Urothelium cell line (cell line): ENCODE data around the gene MACROD1.

Experiments
- DNase-seq: peaks from one replicate; pipeline ENCODE4 v3.0.0; 2011; ENCODE audit warnings: low spot score, mixed read lengths
- FAIRE-seq: peaks from 2 replicates; lab custom pipeline; 2011; peaks lifted over from hg19 to GRCh38; lab: Jason Lieb, UNC

The MACROD1 gene

DNA sequence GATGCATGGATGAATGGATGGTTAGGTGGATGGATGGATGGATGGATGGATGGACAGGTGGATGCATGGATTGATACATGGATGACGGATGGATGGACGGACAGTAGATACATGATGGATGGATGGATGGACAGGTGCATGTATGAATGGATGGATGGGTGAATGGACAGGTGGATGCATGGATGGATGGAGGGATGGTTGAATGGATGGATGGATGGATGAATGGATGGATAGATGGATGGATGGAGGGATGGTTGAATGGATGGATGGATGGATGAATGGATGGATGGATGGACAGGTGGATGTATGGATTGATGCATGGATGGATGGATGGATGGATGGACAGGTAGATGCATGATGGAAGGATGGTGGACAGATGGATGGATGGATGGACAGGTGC lies 51.7 kb downstream of the MACROD1 start:
- FAIRE-seq (peak; percentile 96), DNase-seq (no peak)

DNA sequence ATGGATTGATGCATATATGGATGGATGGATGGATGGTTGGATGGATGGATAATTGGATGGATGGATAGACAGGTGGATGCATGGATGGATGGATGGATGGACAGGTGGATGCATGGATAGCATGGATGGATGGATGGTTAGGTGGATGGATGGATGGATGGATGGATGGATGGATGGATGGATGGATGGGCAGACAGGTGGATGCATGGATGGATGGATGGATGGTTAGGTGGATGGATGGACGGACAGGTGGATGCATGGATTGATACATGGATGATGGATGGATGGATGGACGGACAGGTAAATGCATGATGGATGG lies 52.5 kb downstream of the MACROD1 start:
- FAIRE-seq (peak; percentile 81), DNase-seq (no peak)

DNA sequence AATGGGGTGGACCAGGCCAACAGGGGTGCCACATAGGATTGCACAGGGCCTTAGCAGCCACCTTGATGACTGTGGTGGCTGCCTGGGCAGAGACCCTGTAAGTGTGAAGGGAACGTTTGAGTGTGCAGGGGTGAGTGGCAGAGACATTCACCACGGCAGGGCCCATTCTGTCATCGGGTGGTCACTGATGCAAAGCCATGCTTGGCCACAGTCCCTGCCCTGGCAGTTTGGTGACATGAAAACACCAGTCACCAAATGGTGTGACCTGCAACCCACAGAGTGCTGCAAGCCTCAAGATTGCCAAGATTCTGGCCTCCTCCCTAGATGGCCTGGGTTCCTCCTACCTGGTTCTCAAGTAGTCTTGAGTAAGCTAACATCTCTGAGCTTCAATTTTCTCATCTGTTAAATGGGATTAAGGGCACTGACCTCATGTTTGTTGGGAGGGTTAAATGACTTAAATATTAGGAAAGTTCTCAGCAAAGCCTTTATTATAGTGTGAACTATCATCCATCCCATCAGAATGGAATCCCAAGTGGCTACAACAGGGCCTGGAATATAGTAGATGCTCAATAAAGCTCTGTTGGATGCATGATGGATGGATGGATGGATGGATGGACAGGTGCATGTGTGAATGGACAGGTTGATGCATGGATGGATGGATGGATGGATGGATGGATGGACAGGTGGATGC lies 53.0 kb downstream of the MACROD1 start:
- FAIRE-seq (no peak), DNase-seq (no peak)

DNA sequence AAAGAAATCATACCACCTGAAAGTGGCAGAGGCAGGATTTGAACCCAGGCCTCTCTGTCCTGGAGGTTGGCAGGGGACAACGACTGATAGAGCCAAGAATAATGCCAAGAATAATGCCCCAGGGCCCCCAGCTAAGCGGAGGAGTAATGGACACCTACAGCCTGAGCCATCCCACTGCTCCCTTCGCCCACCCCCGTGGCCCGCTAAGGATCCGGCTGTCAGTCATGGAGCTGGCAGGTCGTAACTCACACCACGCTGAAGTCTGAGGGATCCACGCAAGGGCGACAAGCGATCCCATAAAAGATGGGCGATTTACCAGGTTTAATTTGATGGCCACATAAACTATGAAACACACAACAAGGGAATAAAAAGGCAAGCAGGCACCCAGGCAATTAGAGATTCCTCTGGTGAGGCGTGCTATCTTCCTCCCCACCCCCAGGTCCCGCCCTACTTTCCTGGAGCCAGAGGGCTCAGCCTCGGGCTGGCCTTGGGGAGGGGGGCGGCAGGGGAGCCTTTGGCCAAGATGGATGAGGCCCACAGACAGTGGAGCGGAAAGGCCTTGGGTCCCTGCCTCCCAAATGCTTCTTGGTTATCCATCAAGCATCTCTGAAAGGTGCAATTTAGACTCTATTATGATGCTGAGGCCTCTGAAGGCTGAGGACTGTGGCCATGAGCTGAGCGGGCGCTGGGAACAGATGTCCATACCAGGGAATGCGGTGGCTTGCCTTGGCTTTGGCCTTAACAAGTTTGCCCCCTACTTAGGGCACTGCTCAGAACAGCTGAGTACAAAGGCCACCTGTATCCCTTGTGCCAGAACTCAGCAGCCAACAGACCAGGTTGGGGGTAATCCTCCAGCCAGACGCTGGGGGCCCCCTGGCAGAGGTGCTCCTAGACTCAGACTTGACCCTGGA lies 55.2 kb downstream of the MACROD1 start:
- no peak for DNase-seq
- no peak for FAIRE-seq

- FAIRE-seq (no peak), DNase-seq (no peak)
These were observed 56.6 kb downstream of the MACROD1 start for GRCh38 chr11:64109332-64109731.

GRCh38 chr11:64107303-64107702 lies 58.6 kb downstream of the MACROD1 start:
- DNase-seq (no peak), FAIRE-seq (no peak)

GRCh38 chr11:64104632-64105031 lies 61.3 kb downstream of the MACROD1 start:
- DNase-seq = no peak
- FAIRE-seq = no peak

- FAIRE-seq (peak; percentile 9), DNase-seq (no peak)
These were observed 62.5 kb downstream of the MACROD1 start for GRCh38 chr11:64103277-64103985.

GRCh38 chr11:64102005-64102738 lies 63.7 kb downstream of the MACROD1 start:
- no peak for FAIRE-seq
- no peak for DNase-seq

GRCh38 chr11:64101461-64101860 lies 64.5 kb downstream of the MACROD1 start:
- DNase-seq (no peak), FAIRE-seq (no peak)

GRCh38 chr11:64100782-64101353 lies 65.0 kb downstream of the MACROD1 start:
- DNase-seq = no peak
- FAIRE-seq = no peak

GRCh38 chr11:64100360-64100759 lies 65.6 kb downstream of the MACROD1 start:
- FAIRE-seq = no peak
- DNase-seq = no peak

- FAIRE-seq (no peak), DNase-seq (no peak)
These were observed 66.5 kb downstream of the MACROD1 start for GRCh38 chr11:64099436-64099835.

DNA sequence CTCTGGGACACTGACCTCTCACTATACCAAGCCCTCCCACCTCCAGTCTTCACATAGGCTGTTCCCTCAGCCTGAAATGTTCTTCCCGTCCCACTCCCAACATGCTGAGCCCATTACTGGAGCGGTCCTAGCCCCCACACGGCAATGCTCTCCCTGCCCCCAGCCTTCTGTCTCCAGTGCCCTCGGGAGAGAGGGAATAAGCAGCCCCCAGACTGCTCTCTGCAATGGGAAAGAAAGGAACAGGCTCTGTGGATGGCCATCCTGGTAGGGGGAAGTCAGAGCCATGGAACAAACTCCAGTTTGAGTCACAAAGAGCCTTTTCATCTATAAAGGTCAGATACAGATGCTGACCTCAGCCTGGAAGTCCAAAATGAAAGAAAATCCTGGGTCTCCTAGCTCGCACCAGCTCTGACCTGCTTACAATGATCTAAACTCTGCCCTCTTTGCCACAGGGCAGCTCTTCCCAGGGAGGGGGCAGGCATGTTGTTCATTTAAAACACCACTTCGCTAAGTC lies 67.5 kb downstream of the MACROD1 start:
- FAIRE-seq (no peak), DNase-seq (no peak)

DNA sequence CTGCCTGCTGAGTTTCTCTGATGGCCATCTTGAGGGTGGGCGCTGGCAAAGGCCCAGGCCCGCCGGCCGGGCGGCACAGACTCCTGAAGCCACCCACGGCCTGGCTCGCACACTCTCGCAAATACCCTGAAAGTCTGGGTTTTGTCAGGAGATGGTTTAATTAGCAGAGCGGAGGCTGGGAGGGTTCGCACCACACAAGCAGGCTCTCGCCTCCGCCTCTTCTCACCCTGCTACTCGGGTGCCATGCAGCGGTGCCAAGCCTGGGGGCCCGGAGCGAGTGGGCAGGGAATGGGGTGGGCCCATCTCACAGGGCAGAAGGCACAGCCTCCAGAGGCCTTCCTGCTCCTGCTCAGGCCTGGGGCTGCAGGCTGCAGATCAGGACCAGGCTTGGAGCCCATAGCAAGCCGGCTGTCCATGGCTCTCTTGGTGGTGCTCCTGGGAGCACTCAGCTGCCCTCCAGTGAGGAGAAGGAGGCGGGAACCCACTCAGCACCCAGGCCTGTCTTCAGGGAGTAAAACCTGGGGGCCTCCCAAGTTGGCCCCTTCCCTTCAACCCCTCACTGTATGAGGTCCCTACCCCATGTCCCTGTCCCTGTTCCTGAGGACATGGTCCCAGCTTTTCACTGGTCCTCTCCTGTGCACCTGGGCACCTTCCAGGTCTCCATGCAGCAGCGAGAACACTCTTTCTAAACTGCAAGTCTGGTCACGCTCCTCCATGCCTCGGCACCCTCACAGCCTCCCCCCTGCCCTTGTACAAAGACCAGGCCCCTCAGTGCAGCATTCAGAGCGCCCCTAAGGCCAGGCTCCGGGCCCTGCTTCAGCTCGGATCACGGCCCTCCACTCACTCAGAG lies 68.2 kb downstream of the MACROD1 start:
- DNase-seq (no peak), FAIRE-seq (no peak)

DNA sequence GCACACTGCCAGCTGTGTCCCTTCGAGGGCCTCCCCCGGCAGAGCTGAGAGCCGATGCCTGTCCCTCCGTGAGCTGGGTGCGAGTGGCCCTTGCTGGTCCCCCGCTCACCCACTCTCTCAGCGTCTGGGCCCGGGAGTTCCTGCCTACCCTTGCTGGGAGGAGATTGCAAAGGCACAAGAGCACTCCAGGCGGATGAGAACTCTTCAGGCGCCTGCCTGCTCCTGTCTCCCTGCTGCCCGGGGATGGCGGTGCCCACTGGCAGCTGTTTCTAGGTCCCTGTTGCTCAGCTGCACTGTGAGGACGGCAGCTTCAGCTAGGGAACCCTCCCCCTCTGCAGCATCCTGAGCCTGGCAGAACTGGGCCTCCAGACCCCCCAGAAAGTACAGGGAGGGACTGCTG lies 69.1 kb downstream of the MACROD1 start:
- DNase-seq (no peak), FAIRE-seq (no peak)

- DNase-seq (no peak), FAIRE-seq (no peak)
These were observed 70.0 kb downstream of the MACROD1 start for GRCh38 chr11:64095949-64096348.

DNA sequence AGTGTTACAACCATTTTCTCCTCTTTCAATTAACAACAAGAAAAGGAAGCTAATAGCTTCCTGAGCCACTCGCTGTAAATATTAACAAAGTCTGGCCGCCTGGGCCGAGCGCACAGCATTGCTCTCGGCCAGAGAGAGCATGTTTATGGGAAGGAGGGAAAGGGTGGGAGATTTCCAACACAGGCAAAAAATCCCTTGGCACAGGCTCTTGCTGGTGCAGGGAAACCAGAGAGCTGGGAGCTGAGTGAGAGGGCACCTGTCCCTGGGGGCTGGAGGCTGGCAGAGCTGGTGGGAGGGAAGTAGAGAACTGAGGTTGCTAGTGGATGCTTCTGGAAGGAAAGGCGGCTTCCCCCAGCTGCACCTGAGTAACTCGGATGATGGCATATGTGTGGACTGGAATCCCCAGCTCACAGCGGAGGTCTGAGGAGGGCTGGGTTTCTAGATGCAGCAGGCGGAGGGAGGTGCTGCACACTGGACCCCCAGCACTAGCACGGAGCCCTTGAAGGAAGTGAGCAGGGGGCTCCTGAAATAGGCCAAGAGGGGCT lies 70.6 kb downstream of the MACROD1 start:
- FAIRE-seq = no peak
- no peak for DNase-seq
